ENCODE data around the gene ACRBP.
A peak's percentile ranks its signal among the peaks of the same experiment; 100 is the strongest.

ACRBP gene

DNA sequence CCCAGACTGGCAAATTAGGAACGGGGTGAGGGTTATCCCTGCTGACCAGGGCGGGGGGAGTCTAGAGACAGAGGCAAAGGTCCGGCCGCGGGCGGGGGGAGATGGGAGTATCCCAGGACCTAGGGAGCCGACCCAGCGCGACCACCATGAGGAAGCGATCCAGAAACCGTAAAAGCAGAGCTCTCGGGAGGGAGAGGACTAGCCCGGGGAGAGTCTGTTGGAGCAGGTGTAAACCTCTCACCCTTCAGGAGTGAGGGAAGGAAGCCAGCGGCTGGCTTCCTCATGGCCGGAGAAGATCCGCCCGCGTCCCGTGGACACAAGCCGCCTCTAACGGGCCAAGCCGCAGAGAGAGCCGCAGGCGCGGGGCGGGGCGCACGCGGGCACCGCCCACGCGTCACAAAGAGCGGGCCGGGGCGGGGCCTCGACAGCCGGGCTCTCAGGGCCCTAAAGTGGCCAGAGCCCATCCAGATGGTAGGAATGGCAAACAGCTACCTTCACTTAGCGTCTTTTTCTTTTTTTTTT lies at the start of gene ACRBP:
ACRBP (minus strand) TSS at position 350 of the 522 bp plus-strand sequence; CDS start at position 284, 66 bp downstream.
- DNase-seq (ENCODE audit: low spot score): peak; percentile 72

GRCh38 chr12:6695313-6696045 lies 48.2 kb upstream of the ACRBP start:
- no peak for DNase-seq (ENCODE audit: low spot score)

- DNase-seq (ENCODE audit: low spot score): no peak
Observed at GRCh38 chr12:6694701-6695100, 47.5 kb upstream of the ACRBP start.

- no peak for DNase-seq (ENCODE audit: low spot score)
Observed at GRCh38 chr12:6693832-6694355, 46.7 kb upstream of the ACRBP start.

GRCh38 chr12:6692888-6693287 lies 45.7 kb upstream of the ACRBP start:
- DNase-seq (ENCODE audit: low spot score): no peak

- peak; percentile 28 for DNase-seq (ENCODE audit: low spot score)
Observed at GRCh38 chr12:6691473-6691872, 44.2 kb upstream of the ACRBP start.

GRCh38 chr12:6688999-6689882 lies 42.0 kb upstream of the ACRBP start, which contains the start of gene ZNF384:
Gene ZNF384, minus strand, starts transcription at chr12:6689375. Its CDS starts 9,855 bp downstream, at chr12:6679520.
- DNase-seq (ENCODE audit: low spot score): peak; percentile 100

DNA sequence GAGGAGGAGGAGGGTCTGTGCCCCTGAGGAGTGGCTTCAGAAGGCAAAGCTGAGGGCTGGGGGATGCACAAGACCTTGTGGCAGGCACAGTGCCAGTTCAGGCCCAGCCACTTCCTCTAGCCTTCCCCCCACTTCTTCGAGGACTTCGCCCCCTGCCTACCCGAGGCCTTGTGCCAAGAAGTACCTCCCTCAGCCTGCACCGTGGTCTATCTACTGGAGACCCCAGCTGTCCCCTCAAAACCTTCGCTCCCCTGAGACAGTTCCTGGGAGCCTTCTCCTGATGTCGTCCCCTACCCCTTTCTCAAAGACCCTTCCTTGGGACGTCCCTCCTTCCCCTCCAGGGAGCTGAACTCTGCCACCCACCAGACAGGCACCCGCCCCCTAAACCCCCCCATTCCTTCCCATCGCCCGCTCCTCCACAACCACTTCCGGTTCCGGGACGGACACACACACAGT lies 41.3 kb upstream of the ACRBP start:
- DNase-seq (ENCODE audit: low spot score): peak; percentile 93

DNA sequence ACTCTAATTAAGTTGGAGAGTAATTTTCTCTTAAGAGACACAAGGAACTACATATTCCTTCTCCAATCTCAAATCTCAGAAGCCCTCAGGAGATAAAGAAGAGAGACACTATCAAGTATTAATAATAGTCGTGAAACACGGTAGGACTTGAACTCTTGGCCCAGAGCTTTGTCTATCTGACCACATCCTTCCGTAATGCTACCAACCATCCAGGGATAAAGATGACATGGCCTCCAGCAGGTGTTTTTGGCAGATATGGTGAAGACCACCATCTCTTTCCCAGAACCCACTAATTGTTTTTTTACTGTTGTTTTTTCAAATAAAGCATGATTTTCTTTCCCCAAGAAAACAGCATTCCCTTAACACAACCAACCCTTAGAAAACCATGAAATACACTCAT lies 38.6 kb upstream of the ACRBP start:
- DNase-seq (ENCODE audit: low spot score): no peak

GRCh38 chr12:6684609-6685008 lies 37.4 kb upstream of the ACRBP start:
- DNase-seq (ENCODE audit: low spot score): no peak

- no peak for DNase-seq (ENCODE audit: low spot score)
Observed at GRCh38 chr12:6676962-6677361, 29.7 kb upstream of the ACRBP start.

GRCh38 chr12:6672143-6672542 lies 24.9 kb upstream of the ACRBP start:
- DNase-seq (ENCODE audit: low spot score): no peak

- DNase-seq (ENCODE audit: low spot score): no peak
Observed at GRCh38 chr12:6667559-6668210, 20.5 kb upstream of the ACRBP start.

- no peak for DNase-seq (ENCODE audit: low spot score)
Observed at GRCh38 chr12:6666211-6666610, 19.0 kb upstream of the ACRBP start.

- DNase-seq (ENCODE audit: low spot score): no peak
Observed at GRCh38 chr12:6664902-6665301, 17.7 kb upstream of the ACRBP start.

- peak; percentile 100 for DNase-seq (ENCODE audit: low spot score)
Observed at GRCh38 chr12:6662906-6663742, 15.9 kb upstream of the ACRBP start, which contains the start of gene ING4. Gene ING4, minus strand, starts transcription at chr12:6663119. Its CDS starts 18 bp downstream, at chr12:6663101.

- no peak for DNase-seq (ENCODE audit: low spot score)
Observed at GRCh38 chr12:6662602-6662905, 15.3 kb upstream of the ACRBP start.

DNA sequence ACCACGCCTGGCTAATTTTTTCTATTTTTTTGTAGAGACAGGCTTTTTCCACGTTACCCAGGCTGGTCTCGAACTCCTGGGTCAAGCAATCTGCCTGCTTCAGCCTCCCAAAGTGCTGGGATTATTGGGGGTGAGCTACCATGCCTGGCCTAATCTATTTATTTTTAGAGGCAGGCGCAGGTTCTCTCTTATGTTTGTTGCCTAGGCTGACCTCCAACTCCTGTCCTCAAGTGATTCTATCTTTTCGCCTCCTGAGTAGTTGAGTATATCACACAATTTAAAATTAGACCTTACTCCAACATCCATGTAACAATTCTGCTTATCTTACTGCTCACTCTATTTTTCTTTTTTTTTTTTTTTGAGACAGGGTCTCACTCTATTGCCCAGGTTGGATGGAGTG lies 6.8 kb upstream of the ACRBP start:
- no peak for DNase-seq (ENCODE audit: low spot score)

GRCh38 chr12:6653342-6653741 lies 6.1 kb upstream of the ACRBP start:
- no peak for DNase-seq (ENCODE audit: low spot score)

- DNase-seq (ENCODE audit: low spot score): no peak
Observed at GRCh38 chr12:6652391-6652790, 5.2 kb upstream of the ACRBP start.

- no peak for DNase-seq (ENCODE audit: low spot score)
Observed at GRCh38 chr12:6650832-6651231, 3.6 kb upstream of the ACRBP start.
